B cell (primary cell): Measurements from ENCODE around the gene CCDC178. TPM values are rescaled to one million over a fixed set of nuclear protein-coding genes. Genes with fewer than 3 reads are reported as not detected.

Experiments used
- ATAC-seq: fragments of 200-7000 bp; cut with Tn5 transposase; one replicate; pipeline ENCODE4 v1.10.0; 2021; ENCODE audit warnings: low read depth, mild to moderate bottlenecking, moderate number of reproducible peaks, moderate library complexity
- CTCF ChIA-PET: fragments of 350-600 bp; sonication (Branson Sonifier 250); formaldehyde crosslinking; loops from one replicate; lab custom pipeline; 2021; ENCODE audit warnings: antibody characterized with exemption, inconsistent platforms; lab: Charles Lee
- POLR2A ChIA-PET: fragments of 350-600 bp; sonication (Branson Sonifier 250); formaldehyde crosslinking; loops from one replicate; lab custom pipeline; 2021; ENCODE audit warnings: antibody characterized with exemption; lab: Charles Lee
- DNase-seq: peaks from one replicate; pipeline ENCODE4 v3.0.0; 2013
- H2AFZ ChIP-seq: 2 replicates; pipeline ENCODE4 v1.6.1; 2012; ENCODE audit warnings: mild to moderate bottlenecking, low read depth, low read length; ENCODE audit not compliant: insufficient read depth, poor library complexity, severe bottlenecking
- H3K27ac ChIP-seq, 2 donors: 1 replicate in 1 of 2; 2 replicates in 1 of 2; pipeline ENCODE4 v1.5.1; 2012 to 2013; ENCODE audit warnings: low read length in 2 of 2, mild to moderate bottlenecking in 2 of 2, moderate library complexity in 1 of 2
- H3K27me3 ChIP-seq, 4 experiments: fragments of 200-600 bp in 1 of 4; sonication (generic) in 1 of 4; replicated peaks in 1 of 4; 1 replicate in 2 of 4; 2 replicates in 2 of 4; pipeline versions ENCODE4 v1.6.1 to v1.7.0; 2013 to 2016; ENCODE audit warnings: low read length in 3 of 4, mild to moderate bottlenecking in 2 of 4, mixed read lengths in 1 of 4, moderate library complexity in 1 of 4; ENCODE audit not compliant: insufficient read depth in 4 of 4, control insufficient read depth in 3 of 4; ENCODE audit errors: control extremely low read depth in 1 of 4
- H3K36me3 ChIP-seq, 2 experiments: replicated peaks in 1 of 2; 1 replicate in 1 of 2; 2 replicates in 1 of 2; pipeline versions ENCODE4 v1.6.1 to v1.7.1; 2013; ENCODE audit warnings: low read length in 1 of 2; ENCODE audit not compliant: insufficient read depth in 2 of 2, control insufficient read depth in 1 of 2; ENCODE audit errors: control extremely low read depth in 1 of 2, extremely low read depth in 1 of 2
- H3K4me1 ChIP-seq, 2 donors: fragments of 200-600 bp in 1 of 2; sonication (generic) in 1 of 2; 1 replicate in 1 of 2; 2 replicates in 1 of 2; pipeline versions ENCODE4 v1.5.1 to v1.6.1; 2013 to 2017; ENCODE audit warnings: low read length in 2 of 2; ENCODE audit not compliant: control insufficient read depth in 2 of 2, insufficient read depth in 2 of 2
- H3K4me2 ChIP-seq: replicated peaks from 2 replicates; pipeline ENCODE3; 2012; ENCODE audit warnings: mild to moderate bottlenecking, low read depth, low read length; ENCODE audit not compliant: poor library complexity, severe bottlenecking
- H3K4me3 ChIP-seq, 5 experiments: fragments of 200-600 bp in 1 of 5; sonication (generic) in 1 of 5; 1 replicate in 3 of 5; 2 replicates in 2 of 5; pipeline versions ENCODE4 v1.5.1 to v1.7.0; 2011 to 2016; ENCODE audit warnings: low read length in 4 of 5, mild to moderate bottlenecking in 4 of 5, low read depth in 2 of 5, control low read depth in 1 of 5, moderate library complexity in 1 of 5; ENCODE audit not compliant: insufficient read depth in 1 of 5; ENCODE audit errors: control extremely low read depth in 1 of 5, extremely low read depth in 1 of 5
- H3K79me2 ChIP-seq: fragments of 200-600 bp; sonication (generic); one replicate; pipeline ENCODE4 v1.6.0; 2016; ENCODE audit warnings: low read length; ENCODE audit not compliant: control insufficient read depth, insufficient read depth
- H3K9ac ChIP-seq: fragments of 200-600 bp; sonication (generic); 2 replicates; pipeline ENCODE4 v1.6.1; 2017; ENCODE audit warnings: mild to moderate bottlenecking, low read length, moderate library complexity
- H3K9me3 ChIP-seq, 3 donors: one replicate each; pipeline versions ENCODE4 v1.6.1 to v1.7.1; 2013; ENCODE audit warnings: low read length in 2 of 3; ENCODE audit not compliant: control insufficient read depth in 2 of 3, insufficient read depth in 1 of 3; ENCODE audit errors: control extremely low read depth in 1 of 3
- H4K20me1 ChIP-seq: 2 replicates; pipeline ENCODE4 v1.6.0; 2012; ENCODE audit warnings: mild to moderate bottlenecking, low read length; ENCODE audit not compliant: insufficient read depth, control insufficient read depth, poor library complexity, severe bottlenecking
- H3K27ac Mint-ChIP-seq: one replicate; pipeline ENCODE4 v1.8.0; 2021; ENCODE audit warnings: mixed read lengths
- H3K27me3 Mint-ChIP-seq: one replicate; pipeline ENCODE4 v1.8.0; 2021; ENCODE audit warnings: mixed read lengths
- H3K4me1 Mint-ChIP-seq: one replicate; pipeline ENCODE4 v1.8.0; 2021; ENCODE audit warnings: mixed read lengths
- H3K4me3 Mint-ChIP-seq: one replicate; pipeline ENCODE4 v1.8.0; 2021; ENCODE audit warnings: mixed read lengths
- H3K9me3 Mint-ChIP-seq: one replicate; pipeline ENCODE4 v1.8.0; 2022; ENCODE audit warnings: mixed read lengths; ENCODE audit not compliant: insufficient read depth
- CTCF ChIP-seq: fragments of 200-600 bp; IDR thresholded peaks from one replicate; pipeline ENCODE4 v1.8.0; 2022; ENCODE audit warnings: antibody characterized with exemption, mild to moderate bottlenecking
- EZH2 ChIP-seq: IDR thresholded peaks from 2 replicates; pipeline ENCODE4 v1.6.1; 2012; ENCODE audit warnings: borderline replicate concordance, low read depth, mild to moderate bottlenecking, moderate library complexity, low read length; ENCODE audit not compliant: insufficient read depth, poor library complexity, severe bottlenecking
- WGBS: methylation state at CpG from one replicate; pipeline ENCODE4 v1.1.5; 2013; ENCODE audit warnings: missing lambda C conversion rate; ENCODE audit not compliant: insufficient coverage; 5-methylcytosine and 5-hydroxymethylcytosine counted together
- intact Hi-C: fragments of 100-400 bp; cut with micrococcal nuclease; formaldehyde crosslinking; loops from one replicate; pipeline ENCODE4 v1.10.0; 2022
- polyA plus RNA-seq: library from polyadenylated mRNA; depleted of rRNA; stranded (reverse); fragments of >200 nt; gene quantifications from 2 replicates; pipeline ENCODE4 v1.2.3, GENCODE V29; 2012
- total RNA-seq, 2 donors: library from RNA; stranded (reverse); fragments of 120-200 nt in 1 of 2; gene quantifications; 1 replicate in 1 of 2; 2 replicates in 1 of 2; pipeline versions ENCODE4 v1.2.3 to v1.2.4, GENCODE V29; 2013 to 2022

CCDC178 gene
- total and polyA plus RNA-seq, 2 donors (not counting 1 experiment from before 2014, with no cell fraction given) = not detected

GRCh38 chr18:33132657-33133056 is 307.9 kb downstream of the CCDC178 start:
- DNase-seq (no peak), ATAC-seq (no peak)
- ChIA-PET POLR2A (no interaction called here), CTCF (no interaction called here)
- no peaks in the 10 kb centered on the region for H3K36me3 ChIP-seq
- H3K27ac ChIP-seq = no peak overlapping the region
- intact Hi-C loops = no loop called here
- Mint-ChIP-seq H3K27ac (no peak overlapping the region), H3K9me3 (no peaks in the 10 kb centered on the region), H3K4me3 (no peak overlapping the region), H3K27me3 (peaks cover 4% of the 10 kb centered on the region), H3K4me1 (no peaks in the 10 kb centered on the region)
- no peaks in the 10 kb centered on the region for H3K4me1 ChIP-seq
- no peak overlapping the region for H3K4me3 ChIP-seq
- no CpG with 5 or more reads among the region's 2 CpGs for WGBS
- no peaks in the 10 kb centered on the region for H3K79me2 ChIP-seq
- H2AFZ ChIP-seq = no peak overlapping the region
- no peak overlapping the region for H3K4me2 ChIP-seq
- H4K20me1 ChIP-seq = no peaks in the 10 kb centered on the region
- no peak for TF ChIP-seq EZH2
- TF ChIP-seq CTCF = no peak
- H3K27me3 ChIP-seq = no peaks in the 10 kb centered on the region
- no peaks in the 10 kb centered on the region for H3K9me3 ChIP-seq
- H3K9ac ChIP-seq = no peak overlapping the region

GRCh38 chr18:33128581-33128980 is 311.9 kb downstream of the CCDC178 start:
- CTCF ChIA-PET = no interaction called here
- no CpG with 5 or more reads among the region's 4 CpGs for WGBS
- H3K27ac ChIP-seq = no peak overlapping the region

More at GRCh38 chr18:33128581-33128980, 311.9 kb downstream of the CCDC178 start:
- no peak overlapping the region for H3K27ac Mint-ChIP-seq
- H3K4me3 Mint-ChIP-seq = no peak overlapping the region
- Histone ChIP-seq H3K79me2 (no peaks in the 10 kb centered on the region), H3K9ac (no peak overlapping the region), H3K4me1 (no peaks in the 10 kb centered on the region), H2AFZ (no peak overlapping the region), H3K4me2 (no peak overlapping the region), H3K9me3 (no peaks in the 10 kb centered on the region), H3K36me3 (no peaks in the 10 kb centered on the region), H3K27me3 (no peaks in the 10 kb centered on the region), H3K4me3 (no peak overlapping the region), H4K20me1 (no peaks in the 10 kb centered on the region)
- DNase-seq (no peak), ATAC-seq (no peak)
- H3K9me3 Mint-ChIP-seq = no peaks in the 10 kb centered on the region
- peaks cover 7% of the 10 kb centered on the region for H3K27me3 Mint-ChIP-seq
- TF ChIP-seq EZH2 = no peak
- no peak for TF ChIP-seq CTCF
- no peaks in the 10 kb centered on the region for H3K4me1 Mint-ChIP-seq
- intact Hi-C loops = no loop called here
- POLR2A ChIA-PET = no interaction called here
